ENCODE data around the gene PCDH9. TPM values are rescaled to one million over a fixed set of nuclear protein-coding genes. Genes with fewer than 3 reads are reported as not detected.

The PCDH9 gene
- total RNA-seq, 1 donor from 2014 or later: 29.7 TPM

DNA sequence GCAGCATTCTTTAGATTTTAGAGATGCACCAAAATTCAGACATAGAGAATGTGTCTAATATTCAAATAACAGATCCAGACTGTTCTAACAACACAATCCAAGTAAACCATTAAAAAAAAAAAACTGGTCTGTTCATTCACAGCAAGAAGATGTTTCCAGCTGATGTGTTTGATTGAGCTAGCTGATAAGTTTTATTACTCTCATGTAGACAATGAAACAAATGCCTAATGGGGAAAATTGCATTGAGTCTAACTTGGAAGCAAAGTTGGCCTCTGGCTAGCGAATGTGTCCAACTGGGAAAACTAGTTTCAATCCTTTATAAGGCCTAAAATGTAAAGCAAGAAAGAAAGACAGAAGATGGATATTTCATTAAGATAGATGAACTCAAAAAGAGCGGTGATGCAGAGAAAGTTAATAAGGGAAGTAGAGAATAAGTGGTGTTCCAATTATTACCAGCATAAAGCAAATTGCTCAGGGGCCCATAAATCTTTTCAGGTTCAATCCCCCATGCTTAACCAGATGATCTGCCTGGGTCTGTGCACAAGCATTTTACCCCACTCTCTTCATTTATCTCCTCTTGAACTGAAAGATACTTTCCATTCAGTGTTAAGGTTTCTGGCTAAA lies 54.2 kb downstream of the PCDH9 start:
- Mint-ChIP-seq H3K27ac (peak overlapping the region; percentile 62), H3K36me3 (peaks cover 1% of the 10 kb centered on the region), H3K9me3 (peaks cover 7% of the 10 kb centered on the region), H3K4me1 (peaks cover 9% of the 10 kb centered on the region), H3K27me3 (ENCODE audit: low read depth) (peaks cover 13% of the 10 kb centered on the region), H3K4me3 (no peak overlapping the region)
- TF ChIP-seq, protein P1, sequence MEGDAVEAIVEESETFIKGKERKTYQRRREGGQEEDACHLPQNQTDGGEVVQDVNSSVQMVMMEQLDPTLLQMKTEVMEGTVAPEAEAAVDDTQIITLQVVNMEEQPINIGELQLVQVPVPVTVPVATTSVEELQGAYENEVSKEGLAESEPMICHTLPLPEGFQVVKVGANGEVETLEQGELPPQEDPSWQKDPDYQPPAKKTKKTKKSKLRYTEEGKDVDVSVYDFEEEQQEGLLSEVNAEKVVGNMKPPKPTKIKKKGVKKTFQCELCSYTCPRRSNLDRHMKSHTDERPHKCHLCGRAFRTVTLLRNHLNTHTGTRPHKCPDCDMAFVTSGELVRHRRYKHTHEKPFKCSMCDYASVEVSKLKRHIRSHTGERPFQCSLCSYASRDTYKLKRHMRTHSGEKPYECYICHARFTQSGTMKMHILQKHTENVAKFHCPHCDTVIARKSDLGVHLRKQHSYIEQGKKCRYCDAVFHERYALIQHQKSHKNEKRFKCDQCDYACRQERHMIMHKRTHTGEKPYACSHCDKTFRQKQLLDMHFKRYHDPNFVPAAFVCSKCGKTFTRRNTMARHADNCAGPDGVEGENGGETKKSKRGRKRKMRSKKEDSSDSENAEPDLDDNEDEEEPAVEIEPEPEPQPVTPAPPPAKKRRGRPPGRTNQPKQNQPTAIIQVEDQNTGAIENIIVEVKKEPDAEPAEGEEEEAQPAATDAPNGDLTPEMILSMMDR (IDR thresholded peaks at IDR 0.05; ENCODE audit: unreplicated experiment): no peak
- DNase-seq (ENCODE audit: low spot score in 2 of 2, unreplicated experiment in 2 of 2): no peak

DNA sequence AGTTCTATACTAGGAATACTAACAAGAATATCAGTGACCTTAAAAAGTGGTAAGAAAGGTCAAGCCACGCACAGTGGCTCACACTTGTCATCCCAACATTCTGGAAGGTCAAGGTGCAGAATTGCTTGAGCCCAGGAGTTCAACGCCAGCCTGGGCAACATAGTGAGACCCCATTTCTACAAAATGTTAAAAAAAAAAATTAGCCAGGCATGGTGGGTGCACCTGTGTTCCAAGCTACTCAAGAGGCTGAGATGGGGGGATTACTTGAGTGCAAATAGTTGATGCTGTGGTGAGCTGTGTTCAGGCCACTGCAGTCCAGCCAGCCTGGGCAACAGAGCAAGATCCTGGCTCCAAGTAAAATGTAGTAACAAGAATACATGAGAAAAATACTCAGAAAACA lies 61.8 kb downstream of the PCDH9 start:
- Mint-ChIP-seq H3K36me3 (no peaks in the 10 kb centered on the region), H3K9me3 (no peaks in the 10 kb centered on the region), H3K4me1 (no peaks in the 10 kb centered on the region), H3K27ac (no peak overlapping the region), H3K4me3 (no peak overlapping the region), H3K27me3 (ENCODE audit: low read depth) (peaks cover 8% of the 10 kb centered on the region)
- no peak for DNase-seq (ENCODE audit: low spot score in 2 of 2, unreplicated experiment in 2 of 2)
- TF ChIP-seq, protein P1 (IDR thresholded peaks at IDR 0.05; ENCODE audit: unreplicated experiment): no peak

DNA sequence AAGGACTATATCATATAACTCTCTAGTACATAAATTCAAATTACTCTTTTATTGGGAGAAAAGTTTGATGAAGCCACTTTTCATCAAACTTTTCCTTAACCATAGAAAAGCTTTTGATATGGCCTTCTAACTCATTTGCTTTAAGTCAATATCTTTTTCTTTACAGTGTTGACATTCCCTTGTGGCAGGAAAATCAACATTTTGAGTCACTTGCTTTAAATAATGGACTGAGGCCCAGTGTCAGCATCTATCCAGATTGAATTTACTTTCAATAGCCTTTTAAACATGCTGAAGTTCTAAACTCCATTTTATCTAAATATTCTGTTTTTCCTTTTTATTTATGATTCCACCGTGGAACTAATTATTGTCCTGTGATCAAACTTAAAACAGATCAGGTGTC lies 62.7 kb downstream of the PCDH9 start:
- no peaks in the 10 kb centered on the region for H3K9me3 Mint-ChIP-seq
- peaks cover 6% of the 10 kb centered on the region for H3K27me3 Mint-ChIP-seq (ENCODE audit: low read depth)
- no peaks in the 10 kb centered on the region for H3K36me3 Mint-ChIP-seq
- no peaks in the 10 kb centered on the region for H3K4me1 Mint-ChIP-seq
- TF ChIP-seq, protein P1 (IDR thresholded peaks at IDR 0.05; ENCODE audit: unreplicated experiment): no peak
- no peak for DNase-seq (ENCODE audit: low spot score in 2 of 2, unreplicated experiment in 2 of 2)
- H3K4me3 Mint-ChIP-seq: no peak overlapping the region
- no peak overlapping the region for H3K27ac Mint-ChIP-seq

DNA sequence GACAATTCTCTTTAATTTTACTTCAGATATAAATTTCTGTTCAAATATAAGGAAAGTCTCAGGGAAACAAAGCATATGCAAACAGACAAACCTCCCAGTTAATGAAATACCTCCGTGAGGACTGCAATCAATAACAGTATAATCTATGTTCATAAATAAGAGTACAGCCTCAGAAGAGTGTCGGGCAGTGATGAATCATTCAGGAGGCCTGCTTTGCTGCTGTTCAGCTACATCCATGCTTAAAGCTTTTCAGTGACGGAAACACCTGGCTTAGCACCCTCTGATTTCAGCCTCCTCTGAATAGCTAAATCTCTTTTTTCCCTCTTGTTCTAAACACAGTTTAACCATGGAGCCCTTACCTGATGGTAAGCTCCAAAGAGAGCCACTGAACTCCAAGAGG lies 69.0 kb downstream of the PCDH9 start:
- Mint-ChIP-seq H3K9me3 (peaks cover under 1% of the 10 kb centered on the region), H3K36me3 (no peaks in the 10 kb centered on the region), H3K4me3 (no peak overlapping the region), H3K27me3 (ENCODE audit: low read depth) (peaks cover 1% of the 10 kb centered on the region), H3K27ac (no peak overlapping the region), H3K4me1 (peaks cover 3% of the 10 kb centered on the region)
- TF ChIP-seq, protein P1 (IDR thresholded peaks at IDR 0.05; ENCODE audit: unreplicated experiment): no peak
- no peak for DNase-seq (ENCODE audit: low spot score in 2 of 2, unreplicated experiment in 2 of 2)

DNA sequence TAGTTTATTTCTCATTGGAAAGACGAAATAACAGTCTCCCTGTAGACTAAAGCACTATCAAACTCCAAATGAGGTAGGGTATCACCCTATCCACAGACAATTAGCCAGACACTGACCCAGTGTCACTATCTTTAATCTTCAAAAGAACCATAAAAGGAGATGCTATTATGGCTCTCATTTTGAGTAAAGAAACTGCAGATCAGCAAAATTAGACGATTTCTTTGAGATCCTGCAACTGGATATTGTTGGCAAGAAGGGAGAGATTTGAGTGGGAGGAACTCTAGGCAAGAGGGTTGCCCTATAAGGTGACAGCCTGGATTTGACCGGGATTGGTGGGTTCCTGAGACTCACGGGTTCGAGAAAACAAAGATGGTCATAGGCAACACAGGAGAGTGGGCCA lies 71.2 kb downstream of the PCDH9 start:
- Mint-ChIP-seq H3K27ac (no peak overlapping the region), H3K4me1 (peaks cover 3% of the 10 kb centered on the region), H3K4me3 (no peak overlapping the region), H3K36me3 (no peaks in the 10 kb centered on the region), H3K9me3 (peaks cover 4% of the 10 kb centered on the region), H3K27me3 (ENCODE audit: low read depth) (no peaks in the 10 kb centered on the region)
- TF ChIP-seq, protein P1 (IDR thresholded peaks at IDR 0.05; ENCODE audit: unreplicated experiment): no peak
- DNase-seq (ENCODE audit: low spot score in 2 of 2, unreplicated experiment in 2 of 2): no peak

DNA sequence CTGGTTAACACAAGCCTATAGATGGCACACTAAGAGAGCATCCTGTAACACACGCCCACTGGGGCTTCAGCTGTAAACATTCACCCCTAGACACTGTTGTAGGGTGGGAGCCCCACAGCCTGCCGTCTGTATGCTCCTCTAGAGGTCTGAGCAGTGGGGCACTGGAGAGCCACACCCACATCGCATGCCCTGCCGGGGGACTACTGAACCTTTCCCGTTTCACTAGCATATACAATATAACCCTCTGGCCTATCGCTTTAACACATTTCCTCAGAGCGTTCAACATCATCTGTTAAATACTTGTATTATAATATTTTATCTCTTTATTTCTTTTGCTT lies 73.4 kb downstream of the PCDH9 start:
- Mint-ChIP-seq H3K27ac (no peak overlapping the region), H3K4me3 (no peak overlapping the region), H3K4me1 (peaks cover 12% of the 10 kb centered on the region), H3K9me3 (peaks cover 4% of the 10 kb centered on the region), H3K27me3 (ENCODE audit: low read depth) (no peaks in the 10 kb centered on the region), H3K36me3 (no peaks in the 10 kb centered on the region)
- TF ChIP-seq, protein P1 (IDR thresholded peaks at IDR 0.05; ENCODE audit: unreplicated experiment): no peak
- DNase-seq (ENCODE audit: low spot score in 2 of 2, unreplicated experiment in 2 of 2): no peak
